Natural killer cell treated with Interleukin-12 subunit alpha and Interleukin-12 subunit beta and Interleukin-15 and Interleukin-18, amount 100 ng/mL, for 72 hours (primary cell): ENCODE results near the gene FOXA2. TPM values are rescaled to one million over a fixed set of nuclear protein-coding genes. Genes with fewer than 3 reads are reported as not detected.
"Not testable (repeated sequence)": the region's sequence is repeated elsewhere in the genome, so short reads cannot be mapped to it uniquely, and the experiment has no call there.

Experiments
- ATAC-seq, 2 donors: fragments of 150-1000 bp; cut with Tn5 transposase in 1 of 2; sonication (Bioruptor Pico), chemical (Tn5 transposase) in 1 of 2; 2 replicates each; pipeline ENCODE4 v1.10.0; 2021
- DNase-seq: peaks from one replicate; pipeline ENCODE4 v3.0.0; 2022; ENCODE audit warnings: low spot score
- H3K27ac Mint-ChIP-seq, 2 donors: 1 replicate in 1 of 2; 2 replicates in 1 of 2; pipeline ENCODE4 v1.8.0; 2022; ENCODE audit warnings: mixed read lengths in 2 of 2, mild to moderate bottlenecking in 1 of 2, moderate library complexity in 1 of 2
- H3K27me3 Mint-ChIP-seq, 2 donors: 1 replicate in 1 of 2; 2 replicates in 1 of 2; pipeline ENCODE4 v1.8.0; 2022; ENCODE audit warnings: mixed read lengths in 2 of 2
- H3K36me3 Mint-ChIP-seq: one replicate; pipeline ENCODE4 v1.8.0; 2022; ENCODE audit warnings: mixed read lengths
- H3K4me1 Mint-ChIP-seq, 2 donors: 1 replicate in 1 of 2; 2 replicates in 1 of 2; pipeline ENCODE4 v1.8.0; 2022; ENCODE audit warnings: low read depth in 2 of 2, mixed read lengths in 2 of 2, mild to moderate bottlenecking in 1 of 2
- H3K4me3 Mint-ChIP-seq: one replicate; pipeline ENCODE4 v1.8.0; 2022; ENCODE audit warnings: mixed read lengths
- H3K9me3 Mint-ChIP-seq: 2 replicates; pipeline ENCODE4 v1.8.0; 2022; ENCODE audit warnings: mixed read lengths
- total RNA-seq, 2 donors: library from RNA; stranded (reverse); gene quantifications; one replicate each; pipeline ENCODE4 v1.2.3, GENCODE V29; 2022

The FOXA2 gene
- total RNA-seq, 2 donors from 2014 or later = not detected

DNA sequence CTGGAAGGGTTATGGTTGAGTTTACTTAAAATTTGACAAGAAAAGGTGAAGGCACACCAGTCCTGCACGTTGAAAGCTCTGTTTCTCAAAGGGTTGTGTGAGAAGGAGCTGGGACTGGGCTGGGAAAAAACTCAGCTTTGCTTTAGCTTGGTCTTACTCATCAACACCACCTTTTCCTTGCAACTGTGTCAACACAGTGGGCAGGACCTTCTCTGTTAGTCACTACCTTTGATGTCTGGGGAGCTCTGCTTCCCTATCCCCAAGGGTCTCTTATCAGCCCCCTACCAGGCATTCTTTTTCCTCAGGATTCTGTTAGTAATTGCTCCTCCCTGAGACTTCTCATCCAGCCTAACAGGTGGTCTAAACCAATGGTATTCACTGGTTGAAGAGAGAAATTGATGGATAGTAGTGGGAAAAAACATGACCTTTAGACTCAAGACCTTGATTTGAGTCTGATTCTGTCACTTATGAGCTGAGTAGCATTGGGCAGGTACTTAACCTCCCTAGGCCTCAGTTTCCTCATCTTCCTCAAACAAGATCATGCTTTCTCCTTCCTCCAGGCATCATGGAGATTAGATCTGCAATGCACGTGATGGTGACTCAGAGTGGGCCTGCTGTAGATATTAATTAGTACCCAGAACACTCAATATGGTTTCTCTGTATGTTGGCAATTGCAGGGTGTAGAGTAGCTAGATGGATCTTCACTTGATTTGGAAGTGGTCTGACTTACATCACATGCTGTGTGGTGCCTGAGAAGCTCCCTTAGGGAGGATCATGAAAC is 17.2 kb upstream of the FOXA2 start:
- Mint-ChIP-seq H3K4me1 (no peaks in the 10 kb centered on the region), H3K27me3 (peaks cover 4 to 7% of the 10 kb centered on the region in 2 donors), H3K36me3 (no peaks in the 10 kb centered on the region), H3K4me3 (no peak overlapping the region), H3K9me3 (no peaks in the 10 kb centered on the region), H3K27ac (no peak overlapping the region)
- ATAC-seq (no peak), DNase-seq (no peak)

DNA sequence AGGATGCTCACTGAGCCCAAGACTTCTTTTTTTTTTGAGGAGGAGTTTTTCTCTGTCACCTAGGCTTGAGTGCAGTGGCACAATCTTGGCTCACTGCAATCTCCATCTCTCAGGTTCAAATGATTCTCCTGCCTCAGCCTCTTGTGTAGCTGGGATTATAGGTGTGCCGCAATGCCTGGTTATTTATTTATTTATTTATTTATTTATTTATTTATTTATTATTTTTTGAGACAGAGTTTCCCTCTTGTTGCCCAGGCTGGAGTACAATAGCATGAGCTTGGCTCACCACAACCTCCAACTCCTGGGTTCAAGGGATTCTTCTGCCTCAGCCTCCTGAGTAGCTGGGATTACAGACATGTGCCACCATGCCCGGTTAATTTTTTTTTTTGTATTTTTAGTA is 14.9 kb upstream of the FOXA2 start:
- not testable (repeated sequence) for DNase-seq, H3K9me3 Mint-ChIP-seq, H3K36me3 Mint-ChIP-seq, H3K4me1 Mint-ChIP-seq, ATAC-seq, H3K4me3 Mint-ChIP-seq, H3K27ac Mint-ChIP-seq
- peaks cover 9 to 16% of the 10 kb centered on the region in 2 donors for H3K27me3 Mint-ChIP-seq

DNA sequence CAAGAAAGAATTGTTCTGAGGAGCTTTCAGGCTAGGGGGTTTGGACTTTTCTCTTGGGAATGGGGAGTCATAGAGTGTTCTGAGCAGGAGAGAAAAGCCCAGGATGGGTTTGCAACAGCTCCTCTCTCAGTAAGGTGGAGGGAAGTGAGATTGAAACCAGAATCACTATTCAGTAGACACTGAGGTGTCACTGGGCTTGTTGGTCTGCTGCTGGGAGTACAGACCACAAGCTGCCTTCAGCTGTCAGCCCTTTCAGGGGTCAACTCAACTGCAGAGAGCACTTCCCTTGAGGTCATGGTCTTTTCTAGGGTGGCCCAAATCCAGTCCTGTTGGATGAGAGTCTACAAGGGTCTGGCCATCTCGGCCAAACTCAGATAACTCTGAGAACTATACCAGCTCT is 12.9 kb upstream of the FOXA2 start:
- H3K9me3 Mint-ChIP-seq = no peaks in the 10 kb centered on the region
- ATAC-seq (no peak), DNase-seq (no peak)
- no peak overlapping the region for H3K27ac Mint-ChIP-seq
- no peaks in the 10 kb centered on the region for H3K36me3 Mint-ChIP-seq
- no peak overlapping the region for H3K4me3 Mint-ChIP-seq
- peaks cover 11 to 18% of the 10 kb centered on the region in 2 donors for H3K27me3 Mint-ChIP-seq
- no peaks in the 10 kb centered on the region for H3K4me1 Mint-ChIP-seq

DNA sequence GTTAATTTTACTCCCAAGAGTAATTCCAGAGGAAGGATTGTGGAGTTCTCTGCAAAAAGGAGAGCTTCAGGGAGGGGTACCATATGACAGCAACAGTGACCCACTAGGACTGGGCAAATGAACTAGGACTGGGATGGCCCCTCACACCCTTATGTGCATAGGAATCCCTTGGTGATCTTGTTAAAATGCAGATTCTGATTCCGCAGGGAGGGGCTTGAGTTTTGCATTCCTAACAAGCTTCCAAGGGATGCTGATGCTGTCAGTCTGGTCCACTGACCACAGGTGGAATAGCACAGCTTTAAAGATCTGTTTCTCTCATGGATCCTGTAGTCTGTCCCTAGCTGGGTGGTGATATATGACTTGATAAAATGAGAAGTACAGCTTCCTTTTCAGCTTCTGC is 6.3 kb upstream of the FOXA2 start:
- DNase-seq (peak; percentile 34), ATAC-seq (peak in 1 of 2 donors; percentile 48)
- no peaks in the 10 kb centered on the region for H3K9me3 Mint-ChIP-seq
- H3K27me3 Mint-ChIP-seq = peaks cover 35 to 50% of the 10 kb centered on the region in 2 donors
- H3K4me1 Mint-ChIP-seq = no peaks in the 10 kb centered on the region
- no peak overlapping the region for H3K27ac Mint-ChIP-seq
- no peak overlapping the region for H3K4me3 Mint-ChIP-seq
- H3K36me3 Mint-ChIP-seq = no peaks in the 10 kb centered on the region

DNA sequence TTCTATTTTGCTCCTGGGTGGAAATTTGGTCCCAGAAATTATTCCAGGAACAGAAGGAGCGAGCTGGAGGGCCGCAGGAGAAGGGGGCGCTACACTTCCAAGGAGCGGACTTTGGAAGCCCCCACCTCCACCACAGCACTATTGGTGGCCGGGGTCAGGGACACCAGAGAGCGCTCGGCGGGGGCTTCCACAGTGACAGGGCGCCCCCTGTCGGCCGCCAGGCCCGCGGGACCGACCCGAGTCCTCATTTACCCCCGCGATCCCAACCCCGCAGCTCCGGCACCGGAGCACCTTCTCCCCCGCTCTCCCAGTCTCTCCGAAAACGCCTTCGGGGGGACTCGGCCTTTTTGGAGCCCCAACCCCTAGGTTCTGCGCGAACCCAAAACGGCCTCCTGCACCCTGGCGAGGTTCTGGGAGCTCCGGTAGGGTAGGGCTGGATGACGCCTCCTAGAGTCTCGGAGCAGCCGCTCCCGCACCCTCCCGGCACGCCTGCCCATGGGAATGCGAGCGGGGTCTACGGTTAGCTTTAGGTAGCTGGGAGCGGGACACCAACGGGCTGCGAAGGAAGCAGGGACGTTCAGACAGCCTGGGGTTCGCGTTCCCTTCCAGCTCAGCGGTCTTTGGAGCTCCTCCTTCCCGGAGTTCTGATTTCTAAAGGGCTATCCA is 2.4 kb upstream of the FOXA2 start:
- no peaks in the 10 kb centered on the region for H3K9me3 Mint-ChIP-seq
- no peak for DNase-seq
- H3K27me3 Mint-ChIP-seq = peaks cover 32 to 43% of the 10 kb centered on the region in 2 donors
- H3K27ac Mint-ChIP-seq = no peak overlapping the region
- no peak overlapping the region for H3K4me3 Mint-ChIP-seq
- no peaks in the 10 kb centered on the region for H3K4me1 Mint-ChIP-seq
- H3K36me3 Mint-ChIP-seq = no peaks in the 10 kb centered on the region
- no peak for ATAC-seq

DNA sequence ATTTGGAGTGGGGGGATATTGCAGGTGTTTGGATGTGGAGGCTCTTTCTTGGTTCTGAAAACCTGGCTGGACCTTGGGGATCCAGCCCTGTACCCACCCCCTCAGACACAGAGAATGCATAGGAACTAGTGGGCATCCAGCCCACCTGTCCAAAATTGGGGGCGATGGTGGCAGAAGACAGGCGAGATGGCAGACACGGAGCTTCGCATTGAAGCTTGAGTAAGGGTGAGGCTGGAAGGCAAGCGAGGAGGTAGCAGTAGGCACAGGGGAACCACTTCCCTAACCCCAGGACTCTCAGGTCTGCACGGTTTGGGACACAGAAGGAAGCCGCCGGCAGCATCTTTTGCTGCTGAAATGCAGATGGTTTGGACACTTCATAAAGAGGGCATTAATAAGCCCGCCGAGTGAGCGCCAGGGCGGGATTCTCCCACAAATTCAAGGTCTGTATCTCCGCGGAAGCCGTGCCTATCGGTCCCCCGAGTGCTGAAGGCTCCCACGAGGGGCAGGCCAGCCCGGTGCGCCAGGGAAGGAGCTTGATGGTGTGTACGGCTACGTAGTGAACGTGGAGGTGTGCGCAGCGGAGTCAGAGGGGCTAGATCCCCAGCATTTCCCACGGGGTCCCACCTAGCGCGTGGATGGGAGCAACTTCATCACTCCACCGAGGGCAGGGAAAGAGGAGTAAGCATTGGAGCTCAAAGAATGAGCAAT is 1.6 kb upstream of the FOXA2 start:
- H3K4me1 Mint-ChIP-seq = no peaks in the 10 kb centered on the region
- no peak overlapping the region for H3K27ac Mint-ChIP-seq
- H3K9me3 Mint-ChIP-seq = no peaks in the 10 kb centered on the region
- ATAC-seq (no peak), DNase-seq (no peak)
- H3K27me3 Mint-ChIP-seq = peaks cover 35 to 47% of the 10 kb centered on the region in 2 donors
- H3K4me3 Mint-ChIP-seq = no peak overlapping the region
- H3K36me3 Mint-ChIP-seq = no peaks in the 10 kb centered on the region

DNA sequence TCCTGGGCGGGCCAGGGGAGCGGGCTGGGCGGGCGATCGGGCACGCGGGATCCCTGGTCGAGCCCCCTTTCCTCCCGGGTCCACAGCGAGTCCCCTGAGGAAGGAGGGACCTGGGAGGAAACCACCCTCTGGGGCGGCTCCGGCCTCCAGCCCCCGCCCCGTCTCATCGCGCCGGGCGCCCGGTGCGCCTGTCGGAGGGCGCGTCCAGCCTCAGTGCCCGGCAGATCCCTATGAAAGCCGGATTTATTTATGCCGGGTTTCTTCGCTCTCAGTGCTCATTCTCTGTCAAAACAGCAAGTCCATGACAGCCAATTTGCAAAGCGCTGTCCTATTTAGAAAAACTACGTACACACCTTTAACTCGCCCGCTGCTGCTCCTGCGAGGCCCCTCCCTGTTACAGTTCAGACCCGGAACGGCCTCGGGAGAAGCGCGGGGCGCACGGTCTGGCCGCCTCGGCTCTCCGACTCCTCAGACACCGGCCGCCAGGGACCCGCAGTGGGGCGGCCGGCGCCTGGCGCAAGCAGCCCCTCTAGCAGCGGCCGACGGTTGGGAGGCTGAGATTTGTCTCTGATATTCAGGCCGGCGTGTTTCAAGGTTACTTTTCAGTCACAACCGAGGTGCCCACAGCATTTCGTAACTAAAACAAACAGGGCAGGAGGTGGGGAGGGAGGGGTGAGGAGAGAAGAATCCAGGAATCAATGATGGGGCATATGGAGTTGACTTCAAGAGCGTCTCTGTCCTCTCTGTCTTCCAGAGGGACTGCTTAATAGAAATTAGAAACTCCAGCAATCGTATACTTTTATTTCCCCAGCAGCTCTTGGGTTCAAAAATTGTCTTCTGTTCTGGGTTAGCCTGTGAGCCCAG is 782 bp upstream of the FOXA2 start:
- H3K4me3 Mint-ChIP-seq = no peak overlapping the region
- peaks cover 39 to 51% of the 10 kb centered on the region in 2 donors for H3K27me3 Mint-ChIP-seq
- H3K9me3 Mint-ChIP-seq = no peaks in the 10 kb centered on the region
- H3K27ac Mint-ChIP-seq = no peak overlapping the region
- H3K4me1 Mint-ChIP-seq = no peaks in the 10 kb centered on the region
- ATAC-seq (no peak), DNase-seq (no peak)
- H3K36me3 Mint-ChIP-seq = no peaks in the 10 kb centered on the region

DNA sequence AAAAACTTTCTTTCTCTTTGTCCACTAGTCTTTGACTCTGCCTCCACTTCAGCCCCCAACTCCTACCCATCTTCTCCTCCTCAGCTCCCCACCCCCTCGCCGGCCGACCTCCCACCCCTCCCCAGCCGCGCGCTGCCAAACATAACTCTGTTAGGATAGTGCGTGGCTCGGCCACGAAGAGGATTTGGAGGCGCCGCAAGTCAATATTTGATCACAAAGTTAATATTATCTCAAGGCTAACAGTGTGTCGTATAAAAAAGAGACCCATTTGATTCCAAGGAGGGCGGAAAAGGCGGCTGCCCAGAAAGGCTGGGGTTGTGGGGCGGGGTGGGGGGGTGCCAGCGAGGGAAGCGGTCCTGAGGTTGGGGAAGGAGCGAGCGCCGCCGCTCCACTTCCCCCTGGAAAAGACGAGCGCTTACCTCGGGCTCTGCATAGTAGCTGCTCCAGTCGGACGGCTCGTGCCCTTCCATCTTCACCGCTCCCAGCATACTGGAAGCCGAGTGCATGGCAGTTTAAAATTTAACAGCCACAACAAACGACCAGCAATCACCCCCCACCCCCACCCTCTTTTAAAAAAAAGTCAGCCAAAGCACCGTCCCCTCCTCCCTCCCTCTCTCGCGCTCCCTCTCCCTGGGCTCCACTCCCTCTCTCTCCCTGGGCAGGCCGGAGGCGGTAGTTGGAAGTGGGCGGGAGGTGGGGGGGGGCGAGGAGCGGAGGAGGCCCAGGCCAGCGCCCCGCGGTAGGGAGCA is 425 bp downstream of the FOXA2 start:
- no peak overlapping the region for H3K4me3 Mint-ChIP-seq
- no peak for DNase-seq
- H3K4me1 Mint-ChIP-seq = no peaks in the 10 kb centered on the region
- no peak overlapping the region for H3K27ac Mint-ChIP-seq
- no peaks in the 10 kb centered on the region for H3K36me3 Mint-ChIP-seq
- peaks cover 34 to 45% of the 10 kb centered on the region in 2 donors for H3K27me3 Mint-ChIP-seq
- no peak for ATAC-seq
- H3K9me3 Mint-ChIP-seq = no peaks in the 10 kb centered on the region

DNA sequence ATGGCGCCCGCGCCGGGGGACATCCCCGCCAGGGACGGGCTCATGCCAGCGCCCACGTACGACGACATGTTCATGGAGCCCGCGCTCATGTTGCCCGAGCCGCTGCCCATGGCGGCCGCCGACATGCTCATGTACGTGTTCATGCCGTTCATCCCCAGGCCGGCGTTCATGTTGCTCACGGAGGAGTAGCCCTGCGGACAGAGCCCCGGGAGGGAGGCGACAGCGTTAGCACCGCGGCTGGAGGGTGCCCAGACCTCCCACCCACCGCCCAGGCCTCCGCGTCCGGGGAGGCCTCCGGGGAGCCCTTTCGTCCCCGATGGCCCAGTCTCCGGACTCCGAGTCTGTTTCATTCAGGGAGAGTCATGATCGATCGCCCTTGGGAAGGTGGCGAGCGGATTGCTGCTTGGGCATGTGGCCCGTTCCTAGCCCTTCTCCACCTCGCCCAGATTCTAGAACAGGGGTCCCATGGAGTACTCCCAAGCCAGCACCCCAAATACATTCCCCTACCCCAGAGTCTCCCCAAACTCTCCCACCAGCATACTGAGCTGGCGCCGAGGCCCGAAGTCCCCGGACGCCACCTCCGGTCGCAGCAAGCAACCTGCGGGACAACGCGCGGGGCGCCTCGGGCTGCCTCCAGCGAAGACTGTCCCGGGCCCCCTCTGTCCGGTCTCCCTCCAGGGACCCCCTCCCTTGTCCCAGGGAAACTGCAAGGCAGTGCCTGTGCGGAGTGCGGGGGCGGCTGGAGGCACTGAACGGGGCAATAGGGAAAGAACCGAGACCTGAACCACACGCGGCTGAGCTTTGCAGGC is 1.2 kb downstream of the FOXA2 start:
- DNase-seq (no peak), ATAC-seq (no peak)
- no peaks in the 10 kb centered on the region for H3K9me3 Mint-ChIP-seq
- H3K36me3 Mint-ChIP-seq = no peaks in the 10 kb centered on the region
- H3K4me3 Mint-ChIP-seq = no peak overlapping the region
- no peak overlapping the region for H3K27ac Mint-ChIP-seq
- H3K4me1 Mint-ChIP-seq = no peaks in the 10 kb centered on the region
- H3K27me3 Mint-ChIP-seq = peaks cover 37 to 45% of the 10 kb centered on the region in 2 donors

DNA sequence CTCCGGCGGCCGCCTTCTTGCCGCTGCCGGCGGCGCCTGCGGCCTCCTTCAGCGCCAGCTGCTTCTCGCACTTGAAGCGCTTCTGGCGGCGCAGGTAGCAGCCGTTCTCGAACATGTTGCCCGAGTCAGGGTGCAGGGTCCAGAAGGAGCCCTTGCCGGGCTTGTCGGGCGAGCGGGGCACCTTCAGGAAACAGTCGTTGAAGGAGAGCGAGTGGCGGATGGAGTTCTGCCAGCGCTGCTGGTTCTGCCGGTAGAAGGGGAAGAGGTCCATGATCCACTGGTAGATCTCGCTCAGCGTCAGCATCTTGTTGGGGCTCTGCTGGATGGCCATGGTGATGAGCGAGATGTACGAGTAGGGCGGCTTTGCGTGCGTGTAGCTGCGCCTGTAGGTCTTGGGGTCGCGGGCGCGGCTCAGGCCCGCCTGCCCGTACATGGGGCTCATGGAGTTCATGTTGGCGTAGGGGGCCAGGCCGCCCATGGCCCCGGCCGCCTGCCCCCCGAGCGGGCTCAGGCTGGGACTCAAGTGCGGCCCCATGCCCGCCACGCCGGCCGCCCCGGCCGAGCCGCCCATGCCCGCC is 1.9 kb downstream of the FOXA2 start:
- no peak overlapping the region for H3K27ac Mint-ChIP-seq

DNA sequence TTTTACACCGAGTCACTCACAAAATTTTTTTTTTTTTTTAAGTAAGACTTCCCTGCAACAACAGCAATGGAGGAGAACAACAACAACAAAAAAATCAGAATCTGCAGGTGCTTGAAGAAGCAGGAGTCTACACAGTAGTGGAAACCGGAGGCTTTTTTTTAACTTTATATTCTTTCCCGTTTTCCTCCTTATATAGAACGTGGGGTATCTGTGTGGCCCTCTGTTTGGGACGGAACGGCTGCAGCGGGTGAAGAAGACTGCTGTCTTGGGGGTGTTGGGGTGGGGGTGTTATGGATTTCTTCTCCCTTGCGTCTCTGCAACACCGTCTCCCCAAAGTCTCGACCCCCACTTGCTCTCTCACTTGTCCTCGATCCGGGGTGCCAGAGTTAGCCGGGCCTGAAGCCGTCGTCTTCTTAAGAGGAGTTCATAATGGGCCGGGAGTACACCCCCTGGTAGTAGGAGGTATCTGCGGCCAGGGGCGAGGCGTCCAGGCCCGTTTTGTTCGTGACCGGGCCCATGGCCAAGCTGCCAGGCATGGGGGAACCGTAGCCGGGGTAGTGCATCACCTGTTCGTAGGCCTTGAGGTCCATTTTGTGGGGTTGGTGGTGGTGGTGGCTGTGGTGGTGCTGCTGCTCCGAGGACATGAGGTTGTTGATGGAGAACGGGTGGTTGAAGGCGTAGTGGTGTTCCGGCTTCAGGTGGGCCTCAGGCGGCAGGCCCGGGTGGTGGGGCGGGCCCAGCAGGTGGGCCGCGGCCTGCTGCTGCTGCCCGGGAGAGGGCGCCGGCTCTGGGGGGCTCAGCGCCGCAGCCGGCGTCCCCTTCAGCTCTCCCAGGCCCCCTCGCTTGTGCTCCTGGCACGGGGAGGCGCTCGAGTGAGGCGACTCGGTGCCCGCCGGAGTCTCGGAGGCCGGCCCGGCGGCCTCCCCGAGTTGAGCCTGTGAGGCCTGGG is 2.7 kb downstream of the FOXA2 start:
- Mint-ChIP-seq H3K27me3 (peaks cover 36 to 40% of the 10 kb centered on the region in 2 donors), H3K4me1 (no peaks in the 10 kb centered on the region), H3K9me3 (no peaks in the 10 kb centered on the region), H3K27ac (no peak overlapping the region), H3K4me3 (no peak overlapping the region), H3K36me3 (no peaks in the 10 kb centered on the region)
- DNase-seq = no peak
- no peak for ATAC-seq

More for the DNA sequence above, 1.9 kb downstream of the FOXA2 start:
- ATAC-seq (no peak), DNase-seq (no peak)
- H3K4me3 Mint-ChIP-seq = no peak overlapping the region
- H3K36me3 Mint-ChIP-seq = no peaks in the 10 kb centered on the region
- H3K9me3 Mint-ChIP-seq = no peaks in the 10 kb centered on the region
- peaks cover 37 to 44% of the 10 kb centered on the region in 2 donors for H3K27me3 Mint-ChIP-seq
- no peaks in the 10 kb centered on the region for H3K4me1 Mint-ChIP-seq
